WERI-Rb-1 (cell line): ENCODE measurements around the gene C9orf78.

Experiments used
- DNase-seq: peaks from one replicate; pipeline ENCODE4 v3.0.0-alpha.2; 2020
- H3K27ac ChIP-seq: fragments of 250-450 bp; sonication (Bioruptor Pico); 2 replicates; pipeline ENCODE4 v1.5.1; 2020; ENCODE audit warnings: mild to moderate bottlenecking, moderate library complexity
- H3K27me3 ChIP-seq: fragments of 250-450 bp; sonication (Bioruptor Pico); 2 replicates; pipeline ENCODE4 v1.5.1; 2021; ENCODE audit warnings: mild to moderate bottlenecking, low read depth, moderate library complexity; ENCODE audit not compliant: insufficient read depth, severe bottlenecking
- H3K36me3 ChIP-seq: fragments of 250-450 bp; sonication (Bioruptor Pico); 2 replicates; pipeline ENCODE4 v1.5.1; 2020; ENCODE audit warnings: mild to moderate bottlenecking, moderate library complexity
- H3K4me3 ChIP-seq: 2 replicates; pipeline ENCODE4 v1.5.1; 2011; ENCODE audit warnings: low read depth, mild to moderate bottlenecking, control low read depth, low read length
- H3K9me3 ChIP-seq: fragments of 250-450 bp; sonication (Bioruptor Pico); 2 replicates; pipeline ENCODE4 v1.5.1; 2021; ENCODE audit warnings: mild to moderate bottlenecking, moderate library complexity; ENCODE audit not compliant: severe bottlenecking
- TF ChIP-seq, protein P1 (sequence below): IDR thresholded peaks from 2 replicates; pipeline ENCODE4 v1.5.1; 2011; ENCODE audit warnings: low read depth, mild to moderate bottlenecking, control low read depth, inconsistent platforms, low read length

Gene C9orf78

DNA sequence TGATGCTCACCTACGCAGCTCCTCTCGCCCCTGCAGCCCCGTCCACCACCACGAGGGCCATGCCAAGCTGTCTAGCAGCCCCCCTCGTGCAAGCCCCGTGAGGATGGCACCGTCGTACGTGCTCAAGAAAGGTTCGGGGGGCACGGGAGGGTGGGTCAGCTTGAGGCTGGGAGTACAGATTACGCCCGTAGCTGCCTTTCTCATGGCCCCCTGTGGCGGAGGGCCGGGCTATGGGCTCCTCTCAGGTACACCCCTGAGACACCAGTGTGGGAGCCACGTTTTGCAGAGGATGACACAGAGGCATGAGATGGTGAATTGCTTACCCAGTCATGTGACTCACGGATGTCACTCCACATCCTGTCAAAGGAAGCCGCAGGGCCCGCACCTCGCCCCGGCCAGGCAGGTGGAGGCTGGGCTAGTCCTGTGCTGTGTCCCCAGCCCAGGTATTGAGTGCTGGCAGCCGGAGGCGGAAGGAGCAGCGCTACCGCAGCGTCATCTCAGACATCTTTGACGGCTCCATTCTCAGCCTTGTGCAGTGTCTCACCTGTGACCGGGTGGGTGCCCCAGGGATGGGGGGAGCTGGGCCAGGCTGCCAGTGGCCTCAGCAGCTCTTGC is 33.9 kb upstream of the C9orf78 start:
- no peak overlapping the region for H3K4me3 ChIP-seq
- no peak for DNase-seq
- H3K9me3 ChIP-seq: no peaks in the 10 kb centered on the region
- TF ChIP-seq, protein P1, sequence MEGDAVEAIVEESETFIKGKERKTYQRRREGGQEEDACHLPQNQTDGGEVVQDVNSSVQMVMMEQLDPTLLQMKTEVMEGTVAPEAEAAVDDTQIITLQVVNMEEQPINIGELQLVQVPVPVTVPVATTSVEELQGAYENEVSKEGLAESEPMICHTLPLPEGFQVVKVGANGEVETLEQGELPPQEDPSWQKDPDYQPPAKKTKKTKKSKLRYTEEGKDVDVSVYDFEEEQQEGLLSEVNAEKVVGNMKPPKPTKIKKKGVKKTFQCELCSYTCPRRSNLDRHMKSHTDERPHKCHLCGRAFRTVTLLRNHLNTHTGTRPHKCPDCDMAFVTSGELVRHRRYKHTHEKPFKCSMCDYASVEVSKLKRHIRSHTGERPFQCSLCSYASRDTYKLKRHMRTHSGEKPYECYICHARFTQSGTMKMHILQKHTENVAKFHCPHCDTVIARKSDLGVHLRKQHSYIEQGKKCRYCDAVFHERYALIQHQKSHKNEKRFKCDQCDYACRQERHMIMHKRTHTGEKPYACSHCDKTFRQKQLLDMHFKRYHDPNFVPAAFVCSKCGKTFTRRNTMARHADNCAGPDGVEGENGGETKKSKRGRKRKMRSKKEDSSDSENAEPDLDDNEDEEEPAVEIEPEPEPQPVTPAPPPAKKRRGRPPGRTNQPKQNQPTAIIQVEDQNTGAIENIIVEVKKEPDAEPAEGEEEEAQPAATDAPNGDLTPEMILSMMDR: no peak
- H3K27ac ChIP-seq: no peak overlapping the region
- H3K36me3 ChIP-seq: peaks cover 16% of the 10 kb centered on the region
- H3K27me3 ChIP-seq: no peaks in the 10 kb centered on the region

DNA sequence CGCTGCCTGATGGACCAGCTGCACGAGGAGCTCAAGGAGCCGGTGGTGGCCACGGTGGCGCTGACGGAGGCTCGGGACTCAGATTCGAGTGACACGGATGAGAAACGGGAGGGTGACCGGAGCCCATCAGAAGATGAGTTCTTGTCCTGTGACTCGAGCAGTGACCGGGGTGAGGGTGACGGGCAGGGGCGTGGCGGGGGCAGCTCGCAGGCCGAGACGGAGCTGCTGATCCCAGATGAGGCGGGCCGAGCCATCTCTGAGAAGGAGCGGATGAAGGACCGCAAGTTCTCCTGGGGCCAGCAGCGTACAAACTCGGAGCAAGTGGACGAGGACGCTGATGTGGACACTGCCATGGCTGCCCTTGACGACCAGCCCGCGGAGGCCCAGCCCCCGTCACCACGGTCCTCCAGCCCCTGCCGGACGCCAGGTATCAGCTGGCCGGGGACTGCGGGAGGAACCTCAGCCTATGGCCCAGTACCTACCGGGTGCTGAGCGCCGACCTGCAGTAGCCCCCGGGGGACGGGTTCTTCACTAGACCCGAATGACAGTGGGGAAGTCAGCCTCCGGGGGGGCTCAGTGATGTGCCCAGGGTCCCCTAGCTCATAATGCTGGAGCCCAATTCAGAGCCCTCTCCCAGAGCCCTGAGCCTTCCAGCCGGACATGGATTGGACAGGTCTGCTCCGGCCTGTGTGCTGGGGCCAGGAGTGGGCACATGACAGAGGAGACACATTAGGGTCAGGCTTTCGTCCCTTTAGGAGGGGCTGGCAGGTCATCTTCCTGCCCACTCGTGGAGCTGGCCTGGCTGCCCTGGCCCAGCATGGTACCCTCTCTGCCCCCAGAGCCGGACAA is 33.2 kb upstream of the C9orf78 start:
- no peak overlapping the region for H3K4me3 ChIP-seq
- H3K27ac ChIP-seq: no peak overlapping the region
- H3K9me3 ChIP-seq: no peaks in the 10 kb centered on the region
- no peaks in the 10 kb centered on the region for H3K27me3 ChIP-seq
- H3K36me3 ChIP-seq: peaks cover 20% of the 10 kb centered on the region
- TF ChIP-seq, protein P1: no peak
- DNase-seq: no peak

DNA sequence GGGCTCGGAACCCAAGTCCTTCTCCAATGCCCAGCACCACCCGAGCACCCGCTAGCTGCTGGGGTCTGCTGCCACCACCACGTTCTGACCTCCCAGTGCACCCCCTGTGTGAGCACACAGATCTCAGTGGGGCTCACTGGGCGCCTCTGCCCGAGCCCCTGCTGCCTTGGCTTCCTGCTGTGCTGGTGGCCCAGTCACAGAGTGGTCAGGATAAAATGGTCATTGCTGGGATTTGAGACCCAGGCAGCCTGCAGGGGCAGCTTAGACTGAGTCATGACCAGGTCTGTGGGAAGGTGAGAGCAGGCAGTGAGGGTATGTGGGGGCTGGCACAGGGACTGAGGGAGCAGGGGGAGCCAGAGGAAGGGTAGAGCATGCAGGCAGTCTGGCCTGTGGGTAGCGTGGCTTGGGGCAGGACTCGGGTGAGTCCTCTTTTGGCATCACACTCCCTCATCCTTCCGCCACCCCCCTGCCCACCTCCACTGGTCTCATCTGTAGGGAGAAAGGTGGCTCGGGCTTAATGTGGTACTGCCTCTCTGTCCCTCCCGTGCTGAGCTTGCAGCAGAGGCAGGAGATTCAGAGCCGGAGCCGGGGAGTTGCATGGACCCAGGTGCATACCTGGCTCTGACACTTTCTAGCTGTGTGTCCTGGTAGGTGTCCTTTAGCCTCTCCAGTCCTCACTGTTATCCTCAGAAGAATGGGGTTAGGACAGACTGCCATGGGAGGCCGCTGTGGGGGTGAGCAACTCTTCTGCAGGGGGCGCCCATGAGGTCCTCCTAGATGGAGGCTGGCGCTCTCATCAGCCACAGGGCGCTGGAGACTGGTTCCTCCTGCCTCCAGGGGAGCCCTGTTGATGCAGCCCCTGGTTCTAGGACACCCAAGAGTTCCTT is 32.3 kb upstream of the C9orf78 start:
- Histone ChIP-seq H3K4me3 (no peak overlapping the region), H3K9me3 (no peaks in the 10 kb centered on the region), H3K27me3 (no peaks in the 10 kb centered on the region), H3K36me3 (peaks cover 20% of the 10 kb centered on the region), H3K27ac (no peak overlapping the region)
- TF ChIP-seq, protein P1: peak; percentile 18; the same call in 1 of the 2 replicates
- no peak for DNase-seq

DNA sequence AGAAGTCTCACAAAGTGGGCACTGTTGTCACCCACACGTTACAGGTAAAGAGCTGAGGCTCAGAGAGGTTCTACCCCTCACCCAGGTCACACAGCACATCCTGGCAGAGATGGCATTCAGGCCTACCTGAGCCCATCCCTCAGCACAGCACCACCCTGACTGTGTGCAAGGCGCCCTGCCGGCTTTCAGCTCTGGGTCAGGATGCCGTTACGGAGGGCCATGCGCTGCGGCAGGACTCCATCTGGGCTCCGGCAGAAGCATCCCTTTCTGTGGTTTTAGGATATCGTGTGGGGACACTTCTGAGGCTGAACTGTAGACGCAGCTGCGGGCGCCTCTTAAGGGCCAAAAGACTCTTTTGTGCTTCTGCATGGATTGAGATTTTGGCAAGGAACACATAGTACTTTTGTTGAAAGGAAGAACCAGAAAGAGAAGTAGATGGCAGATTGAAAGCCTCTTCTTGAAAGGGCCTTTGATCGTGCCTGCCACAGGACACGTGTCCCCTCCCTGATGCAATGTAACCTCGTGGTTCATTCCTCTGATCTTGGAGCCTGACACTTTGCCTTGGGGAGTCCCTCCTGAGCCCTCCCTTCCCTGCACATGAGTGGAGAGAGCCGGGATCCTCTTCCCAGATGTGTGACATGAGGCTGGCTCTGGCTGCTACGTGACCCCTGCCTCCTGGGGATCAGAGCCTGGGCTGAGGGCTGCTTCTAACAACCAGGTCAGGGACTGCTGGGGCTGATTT is 31.5 kb upstream of the C9orf78 start:
- H3K9me3 ChIP-seq: no peaks in the 10 kb centered on the region
- no peak overlapping the region for H3K27ac ChIP-seq
- no peak for DNase-seq
- peaks cover 25% of the 10 kb centered on the region for H3K36me3 ChIP-seq
- TF ChIP-seq, protein P1: no peak
- H3K27me3 ChIP-seq: no peaks in the 10 kb centered on the region
- H3K4me3 ChIP-seq: no peak overlapping the region

- TF ChIP-seq, protein P1: no peak
- H3K27me3 ChIP-seq: no peaks in the 10 kb centered on the region
- no peak overlapping the region for H3K27ac ChIP-seq
- no peak for DNase-seq
- H3K4me3 ChIP-seq: no peak overlapping the region
- H3K36me3 ChIP-seq: peaks cover 33% of the 10 kb centered on the region
- no peaks in the 10 kb centered on the region for H3K9me3 ChIP-seq
These were observed 30.7 kb upstream of the C9orf78 start for GRCh38 chr9:129865668-129866320.
